Brain pericyte (primary cell): ENCODE data around the gene LHFPL3.
"Not testable (repeated sequence)": the region's sequence is repeated elsewhere in the genome, so short reads cannot be mapped to it uniquely, and the experiment has no call there.

ENCODE experiments used
- DNase-seq: peaks from one replicate; pipeline ENCODE4 v3.0.0-alpha.2; 2012; ENCODE audit warnings: low read depth, low spot score

Gene LHFPL3

DNA sequence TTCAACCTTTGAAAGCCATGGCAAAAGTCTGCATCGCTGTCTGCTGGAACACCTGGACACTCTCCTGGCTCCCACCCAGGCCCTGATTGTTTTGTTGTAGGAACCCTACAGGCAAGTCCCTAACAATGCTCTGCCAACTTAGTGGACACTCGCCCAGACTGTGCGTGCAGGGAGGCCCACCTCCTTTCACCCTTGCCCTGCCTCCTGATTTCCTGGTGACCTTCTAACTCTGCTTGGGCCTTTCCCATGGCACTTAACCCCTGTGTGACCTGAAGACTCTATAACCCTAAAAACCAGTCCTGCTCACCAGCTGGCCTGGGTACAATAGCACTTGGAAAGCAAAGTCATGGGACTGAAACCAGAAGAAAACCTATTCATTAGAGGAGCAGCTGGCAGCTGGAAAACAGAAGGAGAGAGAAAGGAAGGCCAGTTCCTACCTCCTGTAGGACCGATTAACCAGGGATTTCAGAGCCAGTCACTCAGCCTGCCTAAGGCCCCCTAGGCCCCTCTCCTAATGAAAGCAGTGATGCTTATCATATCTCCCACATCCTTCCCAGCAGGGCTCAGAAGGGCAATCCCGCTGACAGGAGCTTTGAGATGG lies 602.9 kb downstream of the LHFPL3 start:
- DNase-seq, result no peak

DNA sequence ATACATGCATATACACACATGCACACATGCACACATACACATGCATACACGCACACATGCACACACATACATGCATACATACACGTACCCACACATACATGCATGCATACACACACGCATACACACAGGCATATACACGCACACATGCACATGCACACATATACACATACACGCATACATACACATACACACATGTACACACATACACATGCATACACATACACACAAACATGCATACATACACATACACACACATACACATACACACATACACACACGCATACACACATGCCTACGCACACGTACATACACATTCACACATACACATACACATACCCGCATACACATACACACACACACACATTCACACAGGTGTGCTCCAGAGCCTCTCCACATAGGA lies 604.6 kb downstream of the LHFPL3 start:
- no peak for DNase-seq

DNA sequence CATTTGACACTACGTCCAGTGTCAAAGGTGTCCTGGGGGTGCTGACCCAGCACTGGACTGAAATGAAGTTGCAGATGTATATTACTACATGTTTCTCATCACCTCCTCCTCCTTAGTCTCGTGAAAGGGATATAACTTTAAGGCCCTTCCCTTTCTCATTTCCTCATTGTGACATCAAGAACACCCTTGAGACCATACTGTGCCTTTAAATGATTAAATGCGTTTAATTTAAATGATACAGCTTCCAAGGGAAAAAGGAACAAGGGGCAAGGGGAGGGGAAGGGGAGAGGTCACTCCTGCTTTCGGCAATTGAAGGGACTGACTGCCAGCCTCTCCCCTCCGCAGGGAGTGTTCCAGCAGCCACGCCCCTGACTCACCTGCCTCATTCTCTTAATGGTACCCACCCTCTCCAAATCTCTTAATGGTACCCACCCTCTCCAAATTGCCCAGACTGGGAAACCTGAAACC lies 605.2 kb downstream of the LHFPL3 start:
- no peak for DNase-seq

DNA sequence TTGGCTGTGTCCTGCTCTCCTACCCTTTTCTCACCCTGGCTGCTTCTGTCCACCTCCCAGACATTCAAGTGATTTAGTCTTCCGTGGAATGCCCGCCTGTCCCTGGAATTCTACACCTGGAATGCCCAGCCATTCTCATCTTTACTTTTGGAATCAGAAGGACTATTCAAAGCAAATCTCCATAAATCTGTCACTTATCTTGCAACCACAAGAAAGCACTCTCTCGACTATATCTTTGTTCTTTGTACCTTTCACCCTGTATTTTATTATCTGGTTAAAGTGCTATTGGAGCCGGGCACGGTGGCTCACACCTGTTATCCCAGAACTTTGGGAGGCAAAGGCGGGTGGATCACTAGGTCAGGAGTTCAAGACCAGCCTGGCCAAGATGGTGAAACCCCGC lies 606.3 kb downstream of the LHFPL3 start:
- no peak for DNase-seq

DNA sequence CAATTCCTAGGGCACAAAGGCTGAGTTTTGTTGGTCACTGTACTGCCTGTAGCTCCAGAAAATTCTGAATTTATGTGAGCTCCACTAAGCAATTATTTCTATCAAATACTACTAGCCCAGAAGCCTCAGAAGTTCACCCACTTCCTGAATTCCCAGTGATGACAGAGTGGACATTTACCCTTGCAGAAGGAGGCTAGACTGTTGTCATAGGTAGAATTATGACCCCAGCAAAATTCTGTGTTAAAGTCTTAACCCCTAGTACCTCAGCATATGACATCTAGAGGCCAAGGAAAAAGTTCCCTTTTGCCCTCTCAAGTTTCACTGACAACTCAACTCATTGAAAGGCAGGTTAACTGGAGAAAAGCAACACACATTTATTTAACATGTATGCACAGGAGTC lies 606.9 kb downstream of the LHFPL3 start:
- no peak for DNase-seq

DNA sequence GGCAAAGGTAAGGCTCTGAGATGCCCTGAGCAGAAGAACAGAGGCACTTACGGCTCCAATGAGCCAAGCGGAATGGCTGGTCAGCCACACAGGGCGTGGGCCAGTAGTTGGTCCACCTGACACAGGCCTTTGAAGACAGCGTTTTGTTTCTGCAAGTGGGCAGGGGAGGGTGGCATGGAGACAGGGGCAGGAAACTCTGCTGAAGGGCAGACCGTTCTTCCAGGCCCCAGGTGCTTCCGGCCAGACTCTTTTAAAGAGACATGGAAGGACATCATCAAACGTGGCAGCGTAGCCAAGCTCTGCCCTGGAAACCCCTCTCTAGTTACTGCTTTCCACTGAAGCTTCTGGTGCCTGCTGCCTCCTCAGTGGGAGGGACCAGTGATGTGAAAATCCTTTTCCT lies 608.1 kb downstream of the LHFPL3 start:
- DNase-seq, result no peak

DNA sequence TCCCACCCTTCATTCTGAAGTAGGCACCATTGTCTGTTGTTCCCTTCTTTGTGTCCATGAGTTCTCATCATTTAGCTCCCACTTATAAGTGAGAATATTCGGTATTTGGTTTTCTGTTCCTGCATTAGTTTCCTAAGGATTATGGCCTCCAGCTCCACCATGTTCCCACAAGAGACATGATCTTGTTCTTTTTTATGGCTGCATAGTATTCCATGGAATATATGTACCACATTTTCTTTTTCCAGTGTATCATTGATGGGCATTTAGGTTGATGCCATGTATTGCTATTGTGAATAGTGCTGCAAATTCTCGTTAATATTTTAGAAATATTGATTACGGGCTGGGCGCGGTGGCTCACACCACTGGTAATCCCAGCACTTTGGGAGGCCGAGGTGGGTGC lies 609.1 kb downstream of the LHFPL3 start:
- DNase-seq, result not testable (repeated sequence)

DNA sequence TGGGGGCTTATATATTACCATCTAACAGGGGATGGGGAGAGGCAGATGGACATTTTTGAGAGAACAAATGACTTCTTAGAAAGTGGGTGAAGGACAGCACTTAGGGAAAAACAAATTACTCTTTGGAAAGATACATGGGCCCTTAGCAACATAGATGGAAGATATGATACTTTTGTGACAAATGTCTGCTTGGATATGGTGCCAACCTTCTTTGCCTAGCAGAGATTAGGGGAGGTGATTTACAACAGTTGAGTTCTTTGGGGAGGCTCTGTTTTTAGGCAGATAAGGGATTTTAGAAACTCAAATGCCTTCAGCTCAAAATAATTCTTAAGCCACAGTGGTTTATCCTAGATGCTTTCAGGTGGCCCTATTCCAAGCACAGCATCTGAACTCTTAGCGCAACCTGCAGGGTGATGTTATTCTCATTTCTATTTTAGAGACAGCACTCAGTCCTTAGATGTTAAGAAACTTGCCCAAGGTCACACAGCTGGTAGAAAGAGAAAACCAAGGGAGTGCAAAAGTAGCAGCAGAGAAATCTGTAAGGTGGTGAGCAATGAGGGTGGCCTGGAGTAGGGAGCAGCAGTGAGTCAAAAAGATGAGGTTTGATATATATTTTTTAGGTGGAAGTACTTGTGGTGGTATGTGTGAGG lies 610.5 kb downstream of the LHFPL3 start:
- no peak for DNase-seq

DNA sequence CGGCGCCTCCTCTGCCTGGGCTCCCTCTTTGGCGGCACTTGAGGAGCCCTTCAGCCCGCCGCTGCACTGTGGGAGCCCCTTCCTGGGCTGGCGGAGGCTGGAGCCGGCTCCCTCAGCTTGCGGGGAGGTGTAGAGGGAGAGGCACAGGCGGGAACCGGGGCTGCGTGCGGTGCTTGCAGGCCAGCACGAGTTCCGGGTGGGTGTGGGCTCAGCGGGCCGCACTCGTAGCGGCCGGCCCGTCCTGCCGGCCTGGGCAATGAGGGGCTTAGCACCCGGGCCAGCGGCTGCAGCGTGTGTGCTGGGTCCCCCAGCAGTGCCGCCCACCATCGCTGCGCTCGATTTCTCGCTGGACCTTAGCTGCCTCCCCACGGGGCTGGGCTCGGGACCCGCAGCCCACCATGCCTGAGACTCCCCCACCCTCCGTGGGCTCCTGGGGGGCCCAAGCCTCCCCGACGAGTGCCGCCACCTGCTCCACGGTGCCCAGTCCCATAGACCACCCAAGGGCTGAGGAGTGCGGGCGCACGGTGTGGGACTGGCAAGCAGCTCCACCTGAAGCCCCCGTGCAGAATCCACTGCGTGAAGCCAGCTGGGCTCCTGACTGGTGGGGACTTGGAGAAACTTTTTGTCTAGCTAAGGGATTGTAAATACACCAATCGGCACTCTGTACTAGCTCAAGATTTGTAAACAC lies 611.8 kb downstream of the LHFPL3 start:
- DNase-seq, result no peak

DNA sequence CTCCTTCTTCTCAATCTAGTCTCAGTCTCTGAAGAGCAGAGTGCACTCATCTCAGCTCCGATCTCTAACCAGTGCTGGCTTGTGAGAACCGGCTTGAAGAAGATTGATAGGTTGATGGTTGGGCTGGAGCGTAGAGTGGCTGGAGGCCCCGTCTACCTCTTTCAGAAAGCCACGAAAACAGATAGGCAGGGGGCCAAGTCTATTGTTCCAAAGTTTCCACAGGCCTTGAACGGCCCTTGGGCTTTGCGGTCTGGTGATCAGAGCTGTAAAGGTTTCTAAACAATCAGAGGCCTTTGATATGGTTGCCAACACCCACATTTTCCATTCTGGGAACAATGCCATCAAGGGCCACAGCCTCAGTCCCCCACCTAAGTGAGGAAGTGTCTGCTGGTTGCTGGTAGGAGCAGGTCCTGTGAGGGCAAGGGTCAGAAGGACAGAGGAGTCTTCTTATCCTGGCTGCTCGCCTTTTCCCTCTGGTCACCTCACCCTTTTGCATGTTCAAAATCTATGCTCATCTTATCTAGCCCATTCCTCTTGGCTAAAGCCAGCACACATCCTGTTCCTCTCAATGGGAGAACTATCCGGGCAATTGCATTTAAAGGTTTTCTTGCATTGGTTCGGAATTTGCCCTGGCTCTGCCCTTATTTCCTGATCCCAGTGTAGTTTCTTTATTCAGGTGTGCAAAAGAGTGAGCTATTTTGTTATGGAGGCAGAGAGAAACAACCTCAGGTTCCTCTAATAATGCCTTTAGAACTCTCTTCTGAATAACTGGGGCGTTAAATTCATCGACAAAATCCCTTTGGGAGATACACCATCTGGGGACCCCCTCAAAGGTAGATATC lies 615.3 kb downstream of the LHFPL3 start:
- DNase-seq, result no peak

DNA sequence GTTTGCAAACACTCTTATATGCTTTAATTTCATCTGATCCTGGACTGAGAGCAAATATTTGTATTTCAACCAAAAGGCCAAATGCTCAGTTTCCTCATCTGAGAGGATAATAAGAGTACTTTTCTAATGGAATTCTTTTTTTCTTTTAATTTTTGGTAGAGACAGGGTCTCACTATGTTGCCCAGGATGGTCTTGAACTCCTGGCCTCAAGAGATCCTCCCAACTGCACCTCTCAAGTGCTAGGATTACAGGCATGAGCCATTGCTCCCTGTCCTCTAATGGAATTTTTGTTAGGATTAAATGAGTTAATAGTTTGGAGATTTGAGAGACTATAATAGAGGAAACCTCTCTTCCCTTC lies 617.2 kb downstream of the LHFPL3 start:
- no peak for DNase-seq

DNA sequence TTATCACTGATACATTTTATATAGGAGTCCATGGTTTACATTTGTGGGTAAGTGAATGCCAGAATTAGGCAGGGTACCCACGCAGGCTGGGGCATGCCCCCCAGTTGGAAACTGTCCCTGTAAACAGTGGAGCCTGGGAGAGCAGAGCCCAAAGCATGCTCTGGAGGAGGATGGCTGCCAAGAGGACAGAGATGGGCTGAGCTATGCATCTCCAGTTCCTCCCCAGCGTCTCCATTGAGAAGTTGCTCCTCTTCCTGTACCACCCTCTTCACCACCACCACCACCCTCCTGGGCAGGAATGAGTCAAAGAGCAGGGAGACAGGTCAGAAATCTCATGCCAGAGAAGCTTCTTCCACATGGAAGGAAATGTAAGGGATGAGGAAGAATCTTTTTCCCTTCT lies 617.9 kb downstream of the LHFPL3 start:
- no peak for DNase-seq

DNA sequence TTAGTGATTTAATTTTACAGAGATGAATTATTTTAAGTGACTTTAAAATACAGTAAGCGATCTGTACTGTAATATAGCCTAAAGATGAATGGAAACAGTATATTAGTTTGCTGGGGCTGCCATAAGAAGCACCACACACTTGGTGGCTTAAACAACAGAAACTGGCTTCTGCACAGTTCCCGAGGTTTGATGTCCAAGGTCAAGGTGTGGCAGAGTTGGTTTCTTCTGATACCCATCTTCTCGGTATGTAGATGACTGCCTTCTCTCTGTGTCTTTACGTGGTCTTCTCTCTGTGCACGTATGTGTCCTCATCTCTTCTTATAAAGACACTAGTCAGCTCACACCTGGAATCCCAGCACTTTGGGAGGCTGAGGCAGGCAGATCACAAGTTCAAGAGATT lies 621.6 kb downstream of the LHFPL3 start:
- DNase-seq, result no peak

DNA sequence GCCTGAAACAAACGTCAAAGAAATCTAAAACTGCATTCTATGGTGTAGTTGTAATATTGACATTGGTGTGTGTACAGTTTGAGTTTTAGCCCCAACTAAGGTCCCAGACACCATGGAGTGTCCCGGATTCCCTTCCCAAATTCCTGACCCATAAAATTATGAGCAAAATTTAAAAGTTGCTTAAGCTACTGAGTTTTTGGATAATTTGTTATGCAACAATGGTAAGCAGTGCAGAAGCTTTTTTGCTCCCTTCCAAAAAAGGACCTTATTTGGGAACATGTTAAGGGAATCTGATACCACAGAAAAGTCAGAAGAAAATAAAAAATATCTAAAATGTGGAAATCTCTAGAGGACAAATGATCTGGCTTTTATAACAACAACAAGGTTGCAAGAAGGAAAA lies 622.4 kb downstream of the LHFPL3 start:
- DNase-seq, result no peak

DNA sequence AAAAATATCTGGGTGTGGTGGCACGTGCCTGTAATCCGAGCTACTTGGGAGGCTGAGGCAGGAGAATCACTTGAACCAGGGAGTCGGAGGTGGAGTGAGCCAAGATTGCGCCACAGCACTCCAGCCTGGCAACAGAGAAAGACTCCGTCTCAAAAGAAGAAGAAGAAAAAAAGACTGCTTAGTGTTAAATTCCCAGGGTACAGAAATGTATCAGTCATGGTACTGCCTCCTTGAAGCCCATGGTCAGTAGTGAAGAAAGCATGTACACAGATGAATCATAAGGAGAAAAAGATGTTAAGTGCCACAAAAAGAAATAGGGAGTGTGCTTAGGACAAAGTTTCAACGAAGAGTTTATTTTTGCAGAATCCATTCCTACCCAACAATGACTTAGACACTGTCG lies 623.1 kb downstream of the LHFPL3 start:
- DNase-seq, result no peak

DNA sequence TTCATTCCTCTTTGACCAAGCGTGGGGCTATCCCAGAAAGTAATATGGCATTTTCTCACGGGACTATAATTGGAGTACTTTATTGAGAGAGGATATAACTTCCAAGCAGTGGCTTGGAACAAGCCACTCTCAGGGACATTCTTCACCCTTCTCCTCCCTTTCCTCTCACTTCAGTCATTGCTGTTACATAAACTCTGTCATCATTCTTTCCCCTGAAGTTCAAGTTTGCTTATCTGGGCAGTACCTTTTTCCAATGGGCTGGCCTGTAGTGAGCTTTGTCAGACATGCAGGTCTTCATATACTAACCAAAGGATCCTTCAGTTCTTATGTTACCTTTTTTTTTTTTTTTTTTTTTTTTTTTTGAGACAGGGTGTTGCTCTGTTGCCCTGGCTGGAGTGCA lies 626.9 kb downstream of the LHFPL3 start:
- DNase-seq, result no peak
